HepG2 (cell line): Measurements from ENCODE around the gene DHRS9. TPM values are rescaled to one million over a fixed set of nuclear protein-coding genes. Genes with fewer than 3 reads are reported as not detected.

Source experiments
- ATAC-seq: fragments of 200-7000 bp; cut with Tn5 transposase; 3 replicates; pipeline ENCODE4 v1.9.1; 2020; ENCODE audit warnings: mild to moderate bottlenecking, moderate library complexity
- BruUV-seq: library from RNA; stranded (reverse); fragments of 400-500 nt; replicated peaks from 2 replicates; lab custom pipeline; 2021; lab: Mats Ljungman, UMichigan
- CTCF ChIA-PET: fragments of 300-600 bp; formaldehyde crosslinking; extraction: SDS; loops from one replicate; lab custom pipeline; 2021; ENCODE audit warnings: low total read pairs, inconsistent platforms, low intra/inter-chr PET ratio; lab: Yijun Ruan, JAX
- POLR2A ChIA-PET: fragments of 350-600 bp; sonication (Branson Sonifier 250); formaldehyde crosslinking; loops from one replicate; lab custom pipeline; 2020; ENCODE audit warnings: antibody characterized with exemption, inconsistent platforms; lab: Yijun Ruan, JAX
- DNase-seq: peaks from one replicate; pipeline ENCODE4 v3.0.0-alpha.2; 2015; ENCODE audit warnings: low spot score
- FAIRE-seq: peaks from 3 replicates; lab custom pipeline; 2011; peaks lifted over from hg19 to GRCh38; lab: Jason Lieb, UNC
- H2AFZ ChIP-seq: one replicate; pipeline ENCODE4 v1.6.1; 2011; ENCODE audit warnings: low read length, inconsistent platforms
- H3K27ac ChIP-seq: fragments of 300-600 bp; 3 replicates; pipeline ENCODE4 v1.8.0; 2011; ENCODE audit warnings: mixed run types, mild to moderate bottlenecking, mixed read lengths, low read length, inconsistent platforms; ENCODE audit not compliant: insufficient read depth; ENCODE audit errors: extremely low read length
- H3K27me3 ChIP-seq, 2 experiments: fragments of 200-600 bp in 1 of 2; 2 replicates in 1 of 2; 3 replicates in 1 of 2; pipeline versions ENCODE4 v1.6.0 to v1.8.0; 2011; ENCODE audit warnings: low read length in 2 of 2, mild to moderate bottlenecking in 2 of 2, moderate library complexity in 2 of 2, inconsistent platforms in 1 of 2; ENCODE audit not compliant: insufficient read depth in 2 of 2, control insufficient read depth in 1 of 2
- H3K36me3 ChIP-seq, 2 experiments: fragments of 200-600 bp in 1 of 2; replicated peaks in 1 of 2; 2 replicates in 1 of 2; 3 replicates in 1 of 2; pipeline versions ENCODE4 v1.5.1 to v1.8.0; 2011; ENCODE audit warnings: low read length in 2 of 2, inconsistent platforms in 1 of 2; ENCODE audit not compliant: insufficient read depth in 2 of 2, control insufficient read depth in 1 of 2
- H3K4me1 ChIP-seq: 2 replicates; pipeline ENCODE4 v1.5.1; 2012; ENCODE audit warnings: low read length, inconsistent platforms; ENCODE audit not compliant: insufficient read depth
- H3K4me2 ChIP-seq: 2 replicates; pipeline ENCODE4 v1.6.0; 2011; ENCODE audit warnings: low read depth, low read length, inconsistent platforms
- H3K4me3 ChIP-seq, 3 experiments: fragments of 200-600 bp in 1 of 3; sonication (generic), shearing (Covaris generic) in 1 of 3; replicated peaks in 1 of 3; 2 replicates each; pipeline ENCODE4 v1.5.1; 2011 to 2016; ENCODE audit warnings: low read length in 3 of 3, inconsistent platforms in 2 of 3, low read depth in 2 of 3, mild to moderate bottlenecking in 2 of 3, control low read depth in 1 of 3, mixed read lengths in 1 of 3; ENCODE audit not compliant: insufficient read depth in 1 of 3
- H3K79me2 ChIP-seq: one replicate; pipeline ENCODE4 v1.6.1; 2011; ENCODE audit warnings: low read length, inconsistent platforms; ENCODE audit not compliant: insufficient read depth
- H3K9ac ChIP-seq: 2 replicates; pipeline ENCODE4 v1.6.0; 2011; ENCODE audit warnings: mild to moderate bottlenecking, low read depth, low read length, inconsistent platforms; ENCODE audit not compliant: insufficient read depth
- H3K9me3 ChIP-seq: 2 replicates; pipeline ENCODE4 v1.5.1; 2012; ENCODE audit warnings: mild to moderate bottlenecking, low read length
- H4K20me1 ChIP-seq: 2 replicates; pipeline ENCODE4 v1.6.0; 2011; ENCODE audit warnings: inconsistent platforms, mild to moderate bottlenecking, low read length, moderate library complexity; ENCODE audit not compliant: insufficient read depth
- CCAR2 ChIP-seq: fragments of 200-400 bp; formaldehyde crosslinking; optimal IDR thresholded peaks from 2 replicates; pipeline ENCODE3; 2018; ENCODE audit warnings: low read depth, mild to moderate bottlenecking, low read length, moderate library complexity
- DNMT1 ChIP-seq: sonication (generic); formaldehyde crosslinking; IDR thresholded peaks from 2 replicates; pipeline ENCODE4 v1.5.1; 2020; ENCODE audit warnings: mild to moderate bottlenecking, missing genetic modification reagents
- MED1 ChIP-seq: sonication (generic); formaldehyde crosslinking; IDR thresholded peaks from 2 replicates; pipeline ENCODE4 v1.4.0; 2020; ENCODE audit warnings: missing genetic modification reagents
- MLXIP ChIP-seq: sonication (generic); formaldehyde crosslinking; IDR thresholded peaks from 2 replicates; pipeline ENCODE4 v1.9.0; 2021; ENCODE audit warnings: missing genetic modification reagents, borderline replicate concordance
- MTERF4 ChIP-seq: sonication (generic); formaldehyde crosslinking; IDR thresholded peaks from 2 replicates; pipeline ENCODE4 v1.8.0; 2023; ENCODE audit warnings: mild to moderate bottlenecking, missing genetic modification reagents
- NFKBIZ ChIP-seq: IDR thresholded peaks from 2 replicates; pipeline ENCODE4 v1.6.1; 2018; ENCODE audit warnings: missing genetic modification reagents, missing compliant biosample characterization
- PATZ1 ChIP-seq: sonication (generic); formaldehyde crosslinking; IDR thresholded peaks from 2 replicates; pipeline ENCODE4 v1.4.0; 2020; ENCODE audit warnings: missing genetic modification reagents
- RAD51 ChIP-seq: fragments of 450-650 bp; IDR thresholded peaks from 2 replicates; pipeline ENCODE4 v1.6.1; 2016; ENCODE audit warnings: borderline replicate concordance
- SP1 ChIP-seq, 2 experiments: fragments of 450-650 bp in 1 of 2; sonication (generic) in 1 of 2; formaldehyde crosslinking in 1 of 2; IDR thresholded peaks; 2 replicates each; pipeline versions ENCODE4 v1.4.0 to v1.6.1; 2016 to 2020; ENCODE audit warnings: missing genetic modification reagents in 1 of 2
- TBX3 ChIP-seq: fragments of 450-650 bp; IDR thresholded peaks from 2 replicates; pipeline ENCODE4 v1.6.1; 2017; ENCODE audit warnings: antibody characterized with exemption, mild to moderate bottlenecking, inconsistent platforms, borderline replicate concordance
- ZBTB38 ChIP-seq: sonication (generic); formaldehyde crosslinking; IDR thresholded peaks from 2 replicates; pipeline ENCODE4 v1.5.1; 2020; ENCODE audit warnings: mild to moderate bottlenecking, missing genetic modification reagents
- ZFP36L1 ChIP-seq: sonication (generic); formaldehyde crosslinking; IDR thresholded peaks from 2 replicates; pipeline ENCODE4 v1.8.0; 2022; ENCODE audit warnings: mild to moderate bottlenecking, missing genetic modification reagents, moderate library complexity
- ZFYVE20 ChIP-seq: sonication (generic); formaldehyde crosslinking; IDR thresholded peaks from 2 replicates; pipeline ENCODE4 v1.8.0; 2023; ENCODE audit warnings: low read depth, mild to moderate bottlenecking, moderate library complexity, missing genetic modification reagents, borderline replicate concordance
- ZMYM4 ChIP-seq: sonication (generic); formaldehyde crosslinking; IDR thresholded peaks from 2 replicates; pipeline ENCODE4 v1.8.1; 2023; ENCODE audit warnings: mild to moderate bottlenecking, missing genetic modification reagents
- ZNF510 ChIP-seq: sonication (generic); formaldehyde crosslinking; IDR thresholded peaks from 2 replicates; pipeline ENCODE4 v1.4.0; 2020; ENCODE audit warnings: low read depth, mild to moderate bottlenecking, missing genetic modification reagents
- ZNF713 ChIP-seq: sonication (generic); formaldehyde crosslinking; IDR thresholded peaks from 2 replicates; pipeline ENCODE4 v1.4.0; 2020; ENCODE audit warnings: mild to moderate bottlenecking, missing genetic modification reagents
- ZNF883 ChIP-seq: sonication (generic); formaldehyde crosslinking; IDR thresholded peaks from 2 replicates; pipeline ENCODE4 v1.5.1; 2020; ENCODE audit warnings: mild to moderate bottlenecking, missing genetic modification reagents; ENCODE audit errors: not compliant biosample characterization
- ZSCAN29 ChIP-seq: sonication (generic); formaldehyde crosslinking; conservative IDR thresholded peaks from 2 replicates; pipeline ENCODE4 v1.4.0; 2020; ENCODE audit warnings: mild to moderate bottlenecking, missing genetic modification reagents
- in situ Hi-C: cut with HindIII; loops from 2 replicates; pipeline ENCODE4 v1.10.0; 2017; ENCODE audit warnings: low pct_unique_long_range_greater_than_20kb; ENCODE audit not compliant: extremely low pct_ligation_motif_present
- intact Hi-C: fragments of 100-400 bp; cut with micrococcal nuclease; formaldehyde crosslinking; loops from one replicate; pipeline ENCODE4 v1.10.0; 2022; ENCODE audit not compliant: unreplicated experiment
- polyA plus RNA-seq, 8 experiments: library from polyadenylated mRNA; depleted of rRNA in 3 of 8; stranded (reverse) in 7 of 8; unstranded in 1 of 8; fragments of >200 nt; fragmentation: Illumina TruSeq in 4 of 8; extraction: Trizol in 4 of 8; gene quantifications; 2 replicates each; pipeline versions ENCODE4 v1.2.1 to v1.2.3, GENCODE V29; 2011 to 2016; ENCODE audit warnings: low read depth in 4 of 8, missing spikeins in 1 of 8, mixed read lengths in 1 of 8; ENCODE audit not compliant: insufficient read depth in 1 of 8
- total RNA-seq, 5 experiments: library from RNA; depleted of rRNA; stranded (reverse); fragments of >200 nt; fragmentation: Illumina TruSeq; extraction: Trizol; gene quantifications; 2 replicates each; pipeline ENCODE4 v1.2.3, GENCODE V29; 2016; ENCODE audit warnings: low read depth in 1 of 5
- TF ChIP-seq, protein P1 (sequence below): sonication (generic); formaldehyde crosslinking; IDR thresholded peaks from 2 replicates; pipeline ENCODE4 v1.8.0; 2022; ENCODE audit warnings: mild to moderate bottlenecking, missing genetic modification reagents, borderline replicate concordance

The DHRS9 gene
- total and polyA plus RNA-seq, 2 of the 13 experiments (the other 11 are each of a cell fraction or from before 2014, with no cell fraction given) = not detected

DNA sequence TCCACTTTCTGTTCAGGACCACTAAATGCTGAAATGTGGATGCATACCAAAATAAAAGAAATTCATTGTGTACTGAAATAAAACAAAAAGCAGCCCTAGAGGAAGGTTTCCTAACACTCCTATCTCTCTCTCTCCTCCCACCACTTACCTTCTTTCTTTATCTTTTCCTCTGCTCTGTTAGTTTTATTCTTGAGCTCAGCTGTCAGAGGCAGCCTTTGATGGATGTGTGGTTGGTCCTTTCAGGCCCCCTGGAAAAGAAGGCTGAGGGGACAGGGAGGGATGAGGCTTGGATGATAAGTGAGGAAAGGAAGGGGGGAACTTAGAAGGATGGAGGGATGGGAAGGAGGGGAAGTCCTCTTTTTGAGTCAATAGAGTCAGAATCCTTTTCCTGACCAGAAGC, 47.6 kb downstream of the DHRS9 start:
- no TSS peak for BruUV-seq
- Histone ChIP-seq H3K79me2 (no peaks in the 10 kb centered on the region), H3K4me3 (no peak overlapping the region), H3K4me1 (no peaks in the 10 kb centered on the region), H3K27me3 (peaks cover 0 to 5% of the 10 kb centered on the region in 2 experiments; a peak in 1 of 5 replicates), H2AFZ (no peak overlapping the region), H3K4me2 (no peak overlapping the region), H3K27ac (no peak overlapping the region), H3K36me3 (no peaks in the 10 kb centered on the region), H3K9ac (no peak overlapping the region), H3K9me3 (no peaks in the 10 kb centered on the region), H4K20me1 (no peaks in the 10 kb centered on the region)
- no peak for DNase-seq
- in situ Hi-C loops = no loop called here
- no peak for ATAC-seq
- TF ChIP-seq ZNF510 (CRISPR knock-in tag) (no peak), TBX3 (no peak), PATZ1 (CRISPR knock-in tag) (no peak), MED1 (no peak), ZSCAN29 (no peak), MLXIP (CRISPR knock-in tag) (no peak), NFKBIZ (no peak), SP1 (IDR thresholded peaks at IDR 0.05) (no peak), SP1 (CRISPR knock-in tag; IDR thresholded peaks at IDR 0.05) (no peak), CCAR2 (no peak), ZFYVE20 (no peak), ZBTB38 (CRISPR knock-in tag) (no peak), DNMT1 (CRISPR knock-in tag) (no peak), ZNF713 (CRISPR knock-in tag) (no peak), RAD51 (no peak), ZMYM4 (CRISPR knock-in tag) (no peak), MTERF4 (CRISPR knock-in tag) (no peak), ZFP36L1 (CRISPR knock-in tag) (no peak), ZNF883 (CRISPR knock-in tag) (no peak)
- TF ChIP-seq, protein P1, sequence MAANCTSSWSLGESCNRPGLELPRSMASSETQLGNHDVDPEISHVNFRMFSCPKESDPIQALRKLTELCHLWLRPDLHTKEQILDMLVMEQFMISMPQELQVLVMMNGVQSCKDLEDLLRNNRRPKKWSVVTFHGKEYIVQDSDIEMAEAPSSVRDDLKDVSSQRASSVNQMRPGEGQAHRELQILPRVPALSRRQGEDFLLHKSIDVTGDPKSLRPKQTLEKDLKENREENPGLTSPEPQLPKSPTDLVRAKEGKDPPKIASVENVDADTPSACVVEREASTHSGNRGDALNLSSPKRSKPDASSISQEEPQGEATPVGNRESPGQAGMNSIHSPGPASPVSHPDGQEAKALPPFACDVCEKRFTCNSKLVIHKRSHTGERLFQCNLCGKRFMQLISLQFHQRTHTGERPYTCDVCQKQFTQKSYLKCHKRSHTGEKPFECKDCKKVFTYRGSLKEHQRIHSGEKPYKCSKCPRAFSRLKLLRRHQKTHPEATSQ (CRISPR knock-in tag) = no peak
- CTCF ChIA-PET = no interaction called here
- intact Hi-C loops = no loop called here
- no peak for FAIRE-seq
- POLR2A ChIA-PET = no interaction called here
